CD4-positive, alpha-beta memory T cell (primary cell): Measurements from ENCODE around the gene CBFA2T3. TPM values are rescaled to one million over a fixed set of nuclear protein-coding genes. Genes with fewer than 3 reads are reported as not detected.

ENCODE experiments used
- CTCF ChIA-PET: fragments of 350-600 bp; sonication (Branson Sonifier 250); formaldehyde crosslinking; loops from one replicate; lab custom pipeline; 2021; ENCODE audit warnings: inconsistent platforms; ENCODE audit not compliant: partially characterized antibody; lab: Charles Lee
- POLR2A ChIA-PET: fragments of 350-600 bp; sonication (Branson Sonifier 250); formaldehyde crosslinking; loops from one replicate; lab custom pipeline; 2021; ENCODE audit not compliant: partially characterized antibody; lab: Charles Lee
- DNase-seq, 5 donors: peaks; one replicate each; pipeline versions ENCODE4 v3.0.0 to v3.0.0-alpha.2; 2020 to 2022; ENCODE audit warnings: mixed read lengths in 1 of 5
- H3K27ac ChIP-seq: one replicate; pipeline ENCODE4 v1.7.0; 2013; ENCODE audit warnings: low read depth, low read length
- H3K27me3 ChIP-seq: 2 replicates; pipeline ENCODE4 v1.7.0; 2013; ENCODE audit warnings: mild to moderate bottlenecking, low read length, moderate library complexity; ENCODE audit not compliant: insufficient read depth
- H3K36me3 ChIP-seq: 2 replicates; pipeline ENCODE4 v1.7.0; 2013; ENCODE audit warnings: mild to moderate bottlenecking, low read length, moderate library complexity; ENCODE audit not compliant: insufficient read depth
- H3K4me1 ChIP-seq: 2 replicates; pipeline ENCODE4 v1.7.0; 2013; ENCODE audit warnings: mild to moderate bottlenecking, low read length, moderate library complexity; ENCODE audit not compliant: insufficient read depth
- H3K4me3 ChIP-seq, 2 donors: one replicate each; pipeline ENCODE4 v1.7.0; 2013; ENCODE audit warnings: low read length in 2 of 2, mild to moderate bottlenecking in 1 of 2
- H3K9me3 ChIP-seq, 2 donors: one replicate each; pipeline ENCODE4 v1.7.0; 2013; ENCODE audit warnings: low read length in 2 of 2, control low read depth in 1 of 2; ENCODE audit not compliant: control insufficient read depth in 1 of 2
- H3K27ac Mint-ChIP-seq, 7 donors: one replicate each; pipeline ENCODE4 v1.8.0; 2020 to 2021; ENCODE audit warnings: mixed read lengths in 7 of 7, mild to moderate bottlenecking in 6 of 7, inconsistent platforms in 3 of 7, moderate library complexity in 3 of 7
- H3K27me3 Mint-ChIP-seq, 2 donors: one replicate each; pipeline ENCODE4 v1.8.0; 2020 to 2021; ENCODE audit warnings: mixed read lengths in 2 of 2
- H3K36me3 Mint-ChIP-seq, 2 donors: one replicate each; pipeline ENCODE4 v1.8.0; 2020 to 2021; ENCODE audit warnings: mixed read lengths in 2 of 2, inconsistent platforms in 1 of 2, mild to moderate bottlenecking in 1 of 2
- H3K4me1 Mint-ChIP-seq, 4 donors: one replicate each; pipeline ENCODE4 v1.8.0; 2020 to 2021; ENCODE audit warnings: mixed read lengths in 4 of 4, mild to moderate bottlenecking in 1 of 4
- H3K4me3 Mint-ChIP-seq, 8 donors: one replicate each; pipeline ENCODE4 v1.8.0; 2020 to 2021; ENCODE audit warnings: mixed read lengths in 8 of 8, mild to moderate bottlenecking in 7 of 8, moderate library complexity in 6 of 8, inconsistent platforms in 3 of 8
- H3K9me3 Mint-ChIP-seq, 8 donors: one replicate each; pipeline ENCODE4 v1.8.0; 2020 to 2021; ENCODE audit warnings: mixed read lengths in 8 of 8, mild to moderate bottlenecking in 5 of 8, inconsistent platforms in 3 of 8, moderate library complexity in 1 of 8
- intact Hi-C: fragments of 100-400 bp; cut with micrococcal nuclease; formaldehyde crosslinking; loops from one replicate; pipeline ENCODE4 v1.15.1; 2023
- polyA plus RNA-seq, 2 donors: library from polyadenylated mRNA; unstranded; fragments of 300-500 nt; fragmentation: Illumina TruSeq; gene quantifications; one replicate each; pipeline ENCODE4 v1.2.3, GENCODE V29; 2021
- total RNA-seq, 2 experiments: library from RNA; stranded (reverse); gene quantifications; one replicate each; pipeline ENCODE4 v1.2.3, GENCODE V29; 2021

Gene CBFA2T3
- total and polyA plus RNA-seq, 4 experiments from 2014 or later: 0.11 to 0.14 TPM; not detected in 2

DNA sequence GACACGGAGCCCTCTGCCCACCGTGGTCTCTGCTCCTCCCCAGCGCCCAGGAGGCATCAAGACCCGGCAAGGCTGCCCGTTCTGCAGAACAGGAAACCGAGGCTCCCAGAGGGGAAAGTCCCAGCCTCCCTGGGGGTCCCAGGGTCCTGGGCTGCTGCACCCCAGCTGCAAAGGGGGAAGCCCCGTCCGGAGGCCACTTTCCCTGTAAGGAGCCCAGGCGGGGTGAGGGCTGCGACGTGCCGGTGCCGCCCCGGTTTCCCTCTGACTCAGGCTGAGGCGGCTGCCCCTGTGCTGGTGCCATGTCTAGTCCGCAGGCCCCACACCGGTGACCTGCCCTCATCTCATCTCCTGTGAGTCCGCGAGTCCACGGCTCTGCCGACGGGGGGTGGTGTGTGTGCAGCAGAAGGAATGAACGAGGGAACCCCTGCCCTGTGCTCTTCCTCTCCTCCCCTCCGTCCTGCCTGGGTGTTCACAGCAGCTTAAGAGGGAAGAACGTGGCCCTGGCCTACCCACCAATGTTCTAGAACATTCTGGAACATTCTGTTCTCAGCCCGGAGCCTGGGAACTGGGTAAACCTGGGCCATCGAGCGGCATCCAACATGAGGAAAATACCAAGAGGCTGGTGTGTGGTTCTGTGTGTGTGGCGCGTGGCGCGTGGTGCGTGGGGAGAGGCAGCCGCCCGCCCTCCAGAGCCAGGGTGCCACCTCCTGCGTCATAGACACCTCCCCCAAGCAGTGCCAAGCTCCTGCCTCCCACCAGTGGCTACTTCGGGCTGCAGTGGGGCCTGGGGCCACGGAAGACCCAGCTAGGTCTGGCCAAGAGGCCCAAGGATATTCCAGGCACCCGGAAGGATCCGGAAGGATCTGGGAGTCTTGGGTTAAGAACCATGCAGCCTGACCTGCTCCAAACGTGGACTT, 7.0 kb upstream of the CBFA2T3 start:
- no peak overlapping the region for H3K4me3 ChIP-seq
- H3K27ac ChIP-seq: no peak overlapping the region
- no peaks in the 10 kb centered on the region for H3K36me3 ChIP-seq
- H3K9me3 ChIP-seq: no peaks in the 10 kb centered on the region
- H3K27me3 ChIP-seq: no peaks in the 10 kb centered on the region
- Mint-ChIP-seq H3K4me1 (peaks cover 0 to 1% (median 0%) of the 10 kb centered on the region in 4 donors), H3K9me3 (no peaks in the 10 kb centered on the region), H3K36me3 (no peaks in the 10 kb centered on the region), H3K27me3 (peaks cover 2 to 3% of the 10 kb centered on the region in 2 donors), H3K27ac (no peak overlapping the region), H3K4me3 (no peak overlapping the region)
- no peaks in the 10 kb centered on the region for H3K4me1 ChIP-seq
- POLR2A ChIA-PET: no interaction called here
- intact Hi-C loops: no loop called here
- DNase-seq: no peak
- CTCF ChIA-PET: no interaction called here

DNA sequence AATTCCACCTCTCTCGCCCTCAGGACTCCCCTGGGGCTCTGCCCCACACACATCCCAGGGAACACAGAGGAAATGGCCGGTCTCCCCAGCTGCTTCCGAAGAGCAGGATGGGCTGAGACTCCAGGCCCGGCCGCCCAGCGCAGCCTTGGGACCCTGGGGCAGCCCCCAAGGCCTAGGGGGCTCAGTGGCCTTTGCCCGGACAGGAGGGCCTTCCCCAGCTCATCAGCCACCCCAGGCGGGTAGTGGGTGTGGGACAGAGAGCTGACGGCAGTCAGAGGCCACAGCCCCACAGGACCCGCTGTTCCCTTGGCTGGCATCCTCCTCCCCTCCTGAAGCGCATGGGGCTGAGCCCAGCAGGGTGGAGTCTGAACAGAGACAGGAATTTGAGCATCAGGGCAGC, 6.2 kb upstream of the CBFA2T3 start:
- Mint-ChIP-seq H3K27ac (no peak overlapping the region), H3K36me3 (no peaks in the 10 kb centered on the region), H3K4me3 (no peak overlapping the region), H3K4me1 (peaks cover 0 to 1% (median 0%) of the 10 kb centered on the region in 4 donors), H3K9me3 (no peaks in the 10 kb centered on the region), H3K27me3 (peaks cover 2 to 3% of the 10 kb centered on the region in 2 donors)
- no peak for DNase-seq
- POLR2A ChIA-PET: no interaction called here
- CTCF ChIA-PET: no interaction called here
- intact Hi-C loops: no loop called here
- Histone ChIP-seq H3K4me1 (no peaks in the 10 kb centered on the region), H3K27ac (no peak overlapping the region), H3K36me3 (no peaks in the 10 kb centered on the region), H3K9me3 (no peaks in the 10 kb centered on the region), H3K4me3 (no peak overlapping the region), H3K27me3 (peaks cover 3% of the 10 kb centered on the region)

DNA sequence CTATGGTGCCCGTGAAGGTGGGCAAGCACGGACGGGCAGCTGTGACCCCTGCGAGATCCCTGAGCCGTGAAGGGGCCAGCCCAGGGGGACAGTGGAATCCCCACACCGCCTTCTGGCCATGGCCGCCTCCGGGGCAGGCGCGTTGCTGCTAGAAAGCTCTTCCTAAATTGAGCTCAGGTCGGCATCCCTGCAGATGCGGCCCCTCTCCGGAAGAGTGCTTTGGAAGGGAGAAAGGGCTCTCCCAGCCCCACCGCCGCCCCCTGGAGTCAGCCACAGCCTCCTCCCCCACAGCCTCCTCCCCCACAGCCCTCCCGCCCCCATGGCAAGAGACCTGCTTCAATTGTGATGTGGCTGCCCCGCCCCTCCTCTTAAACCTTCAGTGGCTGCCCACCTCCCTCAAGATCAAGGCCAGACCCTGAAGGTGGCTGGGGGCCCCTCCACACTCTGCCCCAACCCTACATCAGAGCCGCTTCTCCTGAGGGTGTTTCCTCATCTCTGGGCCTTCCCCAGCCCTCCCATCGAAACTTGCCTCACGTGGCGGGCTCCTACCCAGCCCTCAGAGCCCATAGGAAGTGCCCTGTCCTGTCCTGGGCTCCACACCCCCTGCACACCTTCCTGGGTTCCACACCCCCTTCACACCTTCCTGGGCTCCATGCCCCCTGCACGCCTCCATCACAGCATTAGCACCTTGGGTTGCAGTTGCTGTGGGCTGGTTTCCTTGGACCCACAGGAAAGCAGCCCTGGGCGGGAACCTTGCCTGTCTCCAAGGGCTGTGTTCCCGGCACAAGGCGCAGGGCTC, 5.5 kb upstream of the CBFA2T3 start:
- Histone ChIP-seq H3K4me1 (no peaks in the 10 kb centered on the region), H3K27me3 (peaks cover 8% of the 10 kb centered on the region), H3K27ac (no peak overlapping the region), H3K36me3 (no peaks in the 10 kb centered on the region), H3K9me3 (no peaks in the 10 kb centered on the region), H3K4me3 (no peak overlapping the region)
- Mint-ChIP-seq H3K27me3 (peaks cover 2 to 3% of the 10 kb centered on the region in 2 donors), H3K36me3 (no peaks in the 10 kb centered on the region), H3K27ac (no peak overlapping the region), H3K4me1 (peaks cover 0 to 1% (median 0%) of the 10 kb centered on the region in 4 donors), H3K4me3 (no peak overlapping the region), H3K9me3 (no peaks in the 10 kb centered on the region)
- ChIA-PET POLR2A (no interaction called here), CTCF (no interaction called here)
- DNase-seq: no peak
- intact Hi-C loops: no loop called here

DNA sequence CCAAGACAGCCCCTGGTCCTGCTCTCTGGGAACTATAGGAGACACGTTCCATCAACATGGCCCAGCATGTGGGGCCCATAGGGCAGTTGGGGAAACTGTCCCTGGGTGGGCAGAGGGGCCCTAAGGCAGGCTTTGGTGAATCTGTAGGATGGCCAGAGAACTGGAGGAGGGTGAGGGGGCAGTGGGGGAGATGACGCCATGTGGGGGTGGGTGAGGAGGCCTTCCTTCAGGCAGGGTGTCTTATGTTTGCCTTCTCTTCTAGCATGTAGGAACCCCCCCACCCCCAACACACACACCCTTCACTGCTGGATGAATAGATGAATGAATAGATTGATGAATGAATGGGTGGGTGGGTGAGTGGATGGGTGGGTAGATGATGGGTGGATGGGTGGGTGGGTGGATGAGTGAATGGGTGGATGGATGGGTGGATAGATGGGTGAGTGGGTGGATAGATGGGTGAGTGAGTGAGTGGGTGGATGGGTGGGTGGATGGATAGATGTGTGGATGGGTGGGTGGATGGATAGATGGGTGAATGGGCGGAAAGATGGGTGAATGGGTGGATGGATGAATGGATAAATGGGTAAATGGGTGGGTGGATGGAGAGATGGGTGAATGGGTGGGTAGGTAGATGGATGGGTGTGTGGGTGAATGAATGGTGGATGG, 2.5 kb upstream of the CBFA2T3 start:
- H3K27ac ChIP-seq: no peak overlapping the region

DNA sequence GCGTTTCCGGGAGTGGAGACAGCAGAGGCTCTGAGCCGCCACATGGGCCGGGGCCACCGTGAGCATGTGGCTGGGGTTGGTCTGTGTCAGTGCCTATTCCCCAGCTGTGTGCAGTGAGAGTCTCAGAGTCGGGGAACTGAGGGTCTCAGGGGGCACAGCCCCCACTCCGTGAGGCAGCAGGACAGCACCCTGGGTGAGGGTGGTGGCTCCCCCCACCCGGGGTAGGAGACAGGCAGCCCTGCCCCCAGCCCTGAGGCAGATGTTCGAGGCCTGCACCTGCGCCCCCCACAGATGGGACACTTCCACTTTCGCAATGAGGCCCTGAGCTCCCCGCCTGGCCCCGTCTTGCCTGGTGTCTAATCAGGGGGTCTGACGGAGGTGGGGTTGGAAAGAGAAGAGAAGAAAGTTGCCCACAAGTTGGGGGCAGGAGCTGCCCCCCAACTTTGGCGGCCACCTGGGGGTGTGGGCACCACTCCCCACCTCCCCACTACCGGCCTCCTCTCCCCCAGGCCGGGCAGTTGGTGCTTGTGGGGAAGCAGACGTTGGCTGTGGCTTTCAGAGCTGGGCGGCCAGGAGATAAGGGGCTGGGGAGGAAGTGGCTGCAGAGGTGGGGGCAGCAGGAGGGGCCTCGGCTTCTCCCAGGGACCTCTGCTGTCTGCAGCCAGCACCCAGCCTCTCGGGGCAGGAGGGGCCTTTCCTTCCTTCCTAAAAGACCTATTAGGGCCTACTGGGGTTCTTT, 1.8 kb upstream of the CBFA2T3 start:
- Mint-ChIP-seq H3K27me3 (peaks cover 13 to 16% of the 10 kb centered on the region in 2 donors), H3K4me1 (peaks cover 0 to 5% (median 3%) of the 10 kb centered on the region in 4 donors), H3K9me3 (no peaks in the 10 kb centered on the region), H3K4me3 (no peak overlapping the region), H3K36me3 (no peaks in the 10 kb centered on the region), H3K27ac (no peak overlapping the region)
- CTCF ChIA-PET: no interaction called here
- Histone ChIP-seq H3K36me3 (no peaks in the 10 kb centered on the region), H3K4me1 (no peaks in the 10 kb centered on the region), H3K27ac (no peak overlapping the region), H3K4me3 (no peak overlapping the region), H3K27me3 (peaks cover 16% of the 10 kb centered on the region), H3K9me3 (no peaks in the 10 kb centered on the region)
- POLR2A ChIA-PET: no interaction called here
- DNase-seq: no peak
- intact Hi-C loops: no loop called here

More for the DNA sequence above, 2.5 kb upstream of the CBFA2T3 start:
- no peak overlapping the region for H3K27ac Mint-ChIP-seq
- H3K27me3 ChIP-seq: peaks cover 16% of the 10 kb centered on the region
- H3K36me3 ChIP-seq: no peaks in the 10 kb centered on the region
- peaks cover 13% of the 10 kb centered on the region in 2 donors for H3K27me3 Mint-ChIP-seq
- H3K9me3 ChIP-seq: no peaks in the 10 kb centered on the region
- no peak overlapping the region for H3K4me3 Mint-ChIP-seq
- H3K4me1 Mint-ChIP-seq: peaks cover 0 to 5% (median 3%) of the 10 kb centered on the region in 4 donors
- no peaks in the 10 kb centered on the region for H3K4me1 ChIP-seq
- no peak overlapping the region for H3K4me3 ChIP-seq
- DNase-seq: no peak
- intact Hi-C loops: no loop called here
- H3K36me3 Mint-ChIP-seq: no peaks in the 10 kb centered on the region
- CTCF ChIA-PET: no interaction called here
- H3K9me3 Mint-ChIP-seq: no peaks in the 10 kb centered on the region
- POLR2A ChIA-PET: no interaction called here

DNA sequence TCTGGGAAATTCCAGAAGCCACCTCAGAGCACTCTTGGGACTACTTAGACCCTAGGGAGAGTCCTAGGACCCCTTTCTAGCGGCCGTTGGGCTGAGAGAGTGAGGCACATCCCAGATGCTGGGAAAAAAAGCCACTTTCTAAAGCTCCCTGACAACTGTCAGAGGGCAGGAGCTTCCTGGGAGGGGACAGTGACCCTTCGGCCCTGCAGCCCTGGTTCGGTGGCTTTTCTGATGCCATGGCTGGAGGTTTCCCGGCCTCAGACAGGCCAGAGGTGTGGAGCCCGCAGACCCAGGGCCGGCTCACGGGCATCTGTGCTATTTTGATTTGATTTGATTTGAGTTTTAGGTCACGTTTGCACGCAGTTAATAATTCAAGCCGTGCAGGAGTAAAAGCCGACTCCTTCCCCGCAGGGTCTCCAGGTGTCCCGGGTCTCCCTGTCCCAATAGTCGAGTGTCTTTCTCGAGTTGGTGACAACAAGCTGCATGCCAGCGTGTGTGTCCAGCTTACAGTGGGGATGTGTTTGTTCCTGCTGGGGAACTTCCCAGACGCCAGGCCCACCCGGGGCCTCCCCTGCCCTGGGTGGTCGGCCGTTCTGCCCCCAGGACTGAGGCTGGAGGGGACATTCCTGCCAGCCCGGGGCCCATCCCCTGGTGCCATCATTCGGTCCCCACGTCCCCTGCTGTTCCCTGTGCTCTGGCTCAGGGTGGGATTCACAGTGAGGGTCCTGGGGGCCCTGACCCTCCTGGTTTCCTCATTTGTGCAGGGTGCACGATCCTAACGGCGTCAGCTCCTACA, 1.0 kb upstream of the CBFA2T3 start:
- ChIA-PET CTCF (no interaction called here), POLR2A (no interaction called here)
- Histone ChIP-seq H3K4me1 (no peaks in the 10 kb centered on the region), H3K27ac (no peak overlapping the region), H3K27me3 (peaks cover 16% of the 10 kb centered on the region), H3K9me3 (no peaks in the 10 kb centered on the region), H3K4me3 (no peak overlapping the region), H3K36me3 (no peaks in the 10 kb centered on the region)
- Mint-ChIP-seq H3K27me3 (peaks cover 13 to 17% of the 10 kb centered on the region in 2 donors), H3K9me3 (no peaks in the 10 kb centered on the region), H3K36me3 (no peaks in the 10 kb centered on the region), H3K4me1 (peaks cover 0 to 5% (median 3%) of the 10 kb centered on the region in 4 donors), H3K4me3 (no peak overlapping the region), H3K27ac (no peak overlapping the region)
- intact Hi-C loops: no loop called here
- DNase-seq: no peak
